Endothelial cell of umbilical vein (primary cell): Measurements from ENCODE around the gene ARHGAP28.
A peak's percentile ranks its signal among the peaks of the same experiment; 100 is the strongest.

ENCODE experiments used
- CTCF ChIP-seq, 2 donors: IDR thresholded peaks; 1 replicate in 1 of 2; 2 replicates in 1 of 2; pipeline ENCODE4 v1.5.1; 2011; ENCODE audit warnings: low read length in 2 of 2, mild to moderate bottlenecking in 2 of 2, moderate library complexity in 2 of 2, control low read depth in 1 of 2, inconsistent platforms in 1 of 2, low read depth in 1 of 2; ENCODE audit not compliant: insufficient read depth in 1 of 2; ENCODE audit errors: extremely low read depth in 1 of 2
- EZH2 ChIP-seq: IDR thresholded peaks from 2 replicates; pipeline ENCODE4 v1.6.1; 2012; ENCODE audit warnings: borderline replicate concordance, low read depth, mild to moderate bottlenecking, moderate library complexity, low read length, inconsistent platforms; ENCODE audit not compliant: severe bottlenecking
- FOS ChIP-seq: IDR thresholded peaks from 2 replicates; pipeline ENCODE4 v1.6.1; 2011; ENCODE audit warnings: mild to moderate bottlenecking, low read length, moderate library complexity, borderline replicate concordance; ENCODE audit not compliant: insufficient read depth
- GATA2 ChIP-seq: IDR thresholded peaks from 2 replicates; pipeline ENCODE4 v1.7.0; 2011; ENCODE audit warnings: low read depth, mild to moderate bottlenecking, moderate library complexity, mixed read lengths, low read length; ENCODE audit not compliant: insufficient read length, insufficient read depth
- JUN ChIP-seq: IDR thresholded peaks from 2 replicates; pipeline ENCODE4 v1.6.1; 2011; ENCODE audit warnings: borderline replicate concordance, low read depth; ENCODE audit not compliant: insufficient read length, insufficient read depth
- MAX ChIP-seq: IDR thresholded peaks from 2 replicates; pipeline ENCODE4 v1.6.1; 2011; ENCODE audit not compliant: insufficient read depth, insufficient read length
- MYC ChIP-seq: IDR thresholded peaks from one replicate; pipeline ENCODE4 v1.6.1; 2011; ENCODE audit warnings: mild to moderate bottlenecking, low read depth, low read length
- POLR2A ChIP-seq: IDR thresholded peaks from 2 replicates; pipeline ENCODE4 v1.6.1; 2012; ENCODE audit warnings: low read depth, mild to moderate bottlenecking, control low read depth, low read length
- POLR2AphosphoS5 ChIP-seq: IDR thresholded peaks from 2 replicates; pipeline ENCODE4 v1.6.1; 2012; ENCODE audit warnings: low read depth, mild to moderate bottlenecking, control low read depth, low read length, moderate library complexity; ENCODE audit not compliant: insufficient read depth

- TF ChIP-seq POLR2AphosphoS5: no peak
- TF ChIP-seq CTCF (IDR thresholded peaks at IDR 0.05; ENCODE audit: extremely low read depth in 1 of 2, insufficient read depth in 1 of 2, low read depth in 1 of 2, low read length in 2 of 2): no peak
- TF ChIP-seq POLR2A: no peak
- TF ChIP-seq EZH2: no peak
- TF ChIP-seq GATA2: no peak
- no peak for TF ChIP-seq MYC
- no peak for TF ChIP-seq JUN
- no peak for TF ChIP-seq MAX
- peak; percentile 7 for TF ChIP-seq FOS
Observed at GRCh38 chr18:6746386-6746960, 17.0 kb downstream of the ARHGAP28 start.
